ENCODE measurements around the gene WNT2B.

DNA sequence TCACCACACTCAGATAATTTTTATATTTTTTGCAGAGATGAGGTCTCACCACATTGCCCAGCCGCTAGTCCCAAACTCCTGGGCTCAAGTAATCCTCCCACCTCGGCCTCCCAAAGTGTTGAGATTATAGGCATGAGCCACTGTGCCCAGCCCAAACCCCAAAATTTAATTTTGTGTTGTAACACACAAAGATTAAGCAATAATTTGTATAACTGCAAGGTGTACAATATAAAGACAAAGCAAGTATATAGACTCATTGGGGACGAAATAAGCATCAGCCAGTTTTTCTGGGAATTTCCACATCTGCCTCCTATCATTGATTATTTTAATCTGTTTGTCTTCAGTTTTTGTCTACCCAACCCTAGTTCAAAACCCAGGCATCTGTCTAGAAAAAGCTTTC is 67.5 kb downstream of the WNT2B start:
- TF ChIP-seq POLR2A (IDR thresholded peaks at IDR 0.05): no peak
- TF ChIP-seq, protein P1, sequence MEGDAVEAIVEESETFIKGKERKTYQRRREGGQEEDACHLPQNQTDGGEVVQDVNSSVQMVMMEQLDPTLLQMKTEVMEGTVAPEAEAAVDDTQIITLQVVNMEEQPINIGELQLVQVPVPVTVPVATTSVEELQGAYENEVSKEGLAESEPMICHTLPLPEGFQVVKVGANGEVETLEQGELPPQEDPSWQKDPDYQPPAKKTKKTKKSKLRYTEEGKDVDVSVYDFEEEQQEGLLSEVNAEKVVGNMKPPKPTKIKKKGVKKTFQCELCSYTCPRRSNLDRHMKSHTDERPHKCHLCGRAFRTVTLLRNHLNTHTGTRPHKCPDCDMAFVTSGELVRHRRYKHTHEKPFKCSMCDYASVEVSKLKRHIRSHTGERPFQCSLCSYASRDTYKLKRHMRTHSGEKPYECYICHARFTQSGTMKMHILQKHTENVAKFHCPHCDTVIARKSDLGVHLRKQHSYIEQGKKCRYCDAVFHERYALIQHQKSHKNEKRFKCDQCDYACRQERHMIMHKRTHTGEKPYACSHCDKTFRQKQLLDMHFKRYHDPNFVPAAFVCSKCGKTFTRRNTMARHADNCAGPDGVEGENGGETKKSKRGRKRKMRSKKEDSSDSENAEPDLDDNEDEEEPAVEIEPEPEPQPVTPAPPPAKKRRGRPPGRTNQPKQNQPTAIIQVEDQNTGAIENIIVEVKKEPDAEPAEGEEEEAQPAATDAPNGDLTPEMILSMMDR (IDR thresholded peaks at IDR 0.05): no peak

Measured in Peyer's patch (tissue), 4 donors.